HFF-Myc (cell line): ENCODE results near the gene CTSO.

Source experiments
- DNase-seq: peaks from one replicate; pipeline ENCODE4 v3.0.0-alpha.2; 2011; ENCODE audit warnings: low read depth; ENCODE audit errors: extremely low read depth
- H3K4me3 ChIP-seq: replicated peaks from 2 replicates; pipeline ENCODE4 v1.5.1; 2011; ENCODE audit warnings: low read depth, mild to moderate bottlenecking, control low read depth, low read length
- TF ChIP-seq, protein P1 (sequence below): IDR thresholded peaks from 2 replicates; pipeline ENCODE4 v1.5.1; 2012; ENCODE audit warnings: mild to moderate bottlenecking, low read depth, low read length, control low read depth; ENCODE audit errors: missing control alignments

CTSO gene

DNA sequence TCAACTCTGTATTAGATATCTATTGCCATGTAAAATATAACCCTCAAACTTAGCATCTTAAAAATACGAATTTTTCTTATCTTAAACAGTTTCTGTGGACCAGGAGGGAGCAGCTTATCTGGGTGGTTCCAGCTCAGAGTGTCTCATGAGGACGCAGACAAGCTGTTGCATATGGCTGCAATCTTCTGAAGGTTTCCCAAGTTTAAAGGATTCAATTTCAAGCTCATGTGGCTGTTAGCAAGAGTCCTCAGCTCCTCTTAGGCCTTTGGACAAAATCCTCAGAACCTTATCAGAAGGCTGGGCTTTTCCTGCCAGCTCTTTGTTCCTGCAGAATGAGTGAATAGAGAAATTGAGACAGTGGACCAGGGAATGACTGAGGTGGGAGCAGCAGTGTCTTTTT lies 2.8 kb upstream of the CTSO start:
- no peak for DNase-seq
- TF ChIP-seq, protein P1, sequence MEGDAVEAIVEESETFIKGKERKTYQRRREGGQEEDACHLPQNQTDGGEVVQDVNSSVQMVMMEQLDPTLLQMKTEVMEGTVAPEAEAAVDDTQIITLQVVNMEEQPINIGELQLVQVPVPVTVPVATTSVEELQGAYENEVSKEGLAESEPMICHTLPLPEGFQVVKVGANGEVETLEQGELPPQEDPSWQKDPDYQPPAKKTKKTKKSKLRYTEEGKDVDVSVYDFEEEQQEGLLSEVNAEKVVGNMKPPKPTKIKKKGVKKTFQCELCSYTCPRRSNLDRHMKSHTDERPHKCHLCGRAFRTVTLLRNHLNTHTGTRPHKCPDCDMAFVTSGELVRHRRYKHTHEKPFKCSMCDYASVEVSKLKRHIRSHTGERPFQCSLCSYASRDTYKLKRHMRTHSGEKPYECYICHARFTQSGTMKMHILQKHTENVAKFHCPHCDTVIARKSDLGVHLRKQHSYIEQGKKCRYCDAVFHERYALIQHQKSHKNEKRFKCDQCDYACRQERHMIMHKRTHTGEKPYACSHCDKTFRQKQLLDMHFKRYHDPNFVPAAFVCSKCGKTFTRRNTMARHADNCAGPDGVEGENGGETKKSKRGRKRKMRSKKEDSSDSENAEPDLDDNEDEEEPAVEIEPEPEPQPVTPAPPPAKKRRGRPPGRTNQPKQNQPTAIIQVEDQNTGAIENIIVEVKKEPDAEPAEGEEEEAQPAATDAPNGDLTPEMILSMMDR, result no peak
- no peak overlapping the region for H3K4me3 ChIP-seq

DNA sequence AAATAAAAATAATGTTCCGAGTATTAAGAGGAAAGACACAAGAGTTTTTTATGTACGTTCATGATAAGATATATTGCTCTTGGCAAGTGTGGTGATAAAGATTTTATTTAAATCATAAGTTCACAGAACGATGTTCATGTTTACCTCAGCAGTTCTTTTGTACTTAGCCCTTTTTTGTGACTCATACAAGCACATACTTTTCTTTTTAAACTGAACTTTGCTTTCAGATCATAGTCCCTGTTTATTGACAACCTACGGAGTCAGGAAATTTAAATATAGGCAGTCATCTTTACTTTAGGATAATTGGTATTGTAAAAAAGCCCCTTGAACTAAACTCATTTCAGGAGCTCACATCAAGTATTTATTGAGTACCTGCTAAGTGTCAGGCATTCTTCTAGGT lies 1.3 kb upstream of the CTSO start:
- no peak overlapping the region for H3K4me3 ChIP-seq
- no peak for DNase-seq
- TF ChIP-seq, protein P1, result no peak

DNA sequence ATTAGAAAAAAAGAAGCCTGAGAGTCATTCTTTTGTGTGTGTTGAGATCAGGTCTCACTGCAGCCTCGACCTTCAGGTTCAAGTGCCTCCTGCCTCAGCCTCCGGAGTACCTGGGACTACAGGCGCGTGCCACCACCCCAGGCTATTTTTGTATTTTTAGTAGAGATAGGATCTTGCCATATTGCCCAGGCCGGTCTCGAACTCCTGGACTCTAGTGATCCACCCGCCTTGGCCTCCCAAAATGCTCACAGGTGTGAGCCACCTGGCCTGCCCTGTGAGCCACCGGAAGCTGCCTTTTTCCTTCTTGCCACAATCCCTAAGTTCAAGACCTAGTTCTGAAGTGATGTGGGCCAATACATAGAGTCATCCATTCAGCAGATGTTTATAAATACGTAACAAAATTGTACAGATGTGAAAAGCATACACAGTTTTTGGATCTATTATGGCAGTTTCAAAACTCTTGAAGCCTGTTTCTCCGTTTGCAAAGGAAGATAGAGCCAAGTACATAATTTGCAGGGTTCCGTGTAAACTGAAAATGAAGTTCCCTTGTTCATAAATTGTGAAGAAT lies 536 bp upstream of the CTSO start:
- TF ChIP-seq, protein P1, result no peak
- DNase-seq, result no peak
- peak overlapping the region; percentile 51 for H3K4me3 ChIP-seq

DNA sequence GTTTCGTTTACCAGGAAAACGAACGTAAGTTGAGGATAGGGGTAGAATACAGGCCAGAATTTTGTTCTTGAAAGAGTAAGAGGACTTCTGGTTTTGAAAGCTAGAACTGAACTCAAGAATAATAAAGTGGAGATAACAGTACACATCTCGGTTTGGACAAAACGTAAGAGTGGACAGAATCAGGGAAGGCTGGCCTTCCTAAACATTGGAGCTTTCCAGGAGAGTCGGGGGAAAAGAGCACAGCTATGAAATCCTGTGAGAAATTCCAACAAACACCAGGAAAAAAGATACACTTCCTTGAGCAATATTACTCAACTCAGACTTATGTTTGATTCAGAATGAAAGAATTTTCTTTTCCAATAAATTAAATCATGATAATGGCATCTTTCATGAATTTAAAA lies 1.2 kb downstream of the CTSO start:
- TF ChIP-seq, protein P1, result no peak
- DNase-seq, result no peak
- peak overlapping the region; percentile 51; the same call in 1 of the 2 replicates for H3K4me3 ChIP-seq

DNA sequence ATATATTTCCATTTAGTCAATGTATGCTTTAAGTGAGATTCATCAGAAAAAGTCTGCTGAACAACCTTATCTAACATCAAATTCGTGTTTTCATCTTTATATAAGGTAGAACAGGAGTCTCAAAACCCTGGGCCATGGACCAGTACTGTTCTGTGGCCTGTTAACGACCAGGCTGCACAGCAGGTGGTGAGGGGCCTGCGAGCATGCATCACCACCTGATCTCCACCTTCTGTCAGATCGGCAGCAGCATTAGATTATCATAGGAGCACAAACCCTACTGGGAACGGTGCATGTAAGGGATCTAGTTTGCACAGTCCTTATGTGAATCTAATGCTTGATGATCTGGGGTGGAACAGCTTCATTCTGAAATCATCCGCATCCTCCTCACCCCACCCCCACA lies 3.2 kb downstream of the CTSO start:
- TF ChIP-seq, protein P1, result no peak
- no peak for DNase-seq

DNA sequence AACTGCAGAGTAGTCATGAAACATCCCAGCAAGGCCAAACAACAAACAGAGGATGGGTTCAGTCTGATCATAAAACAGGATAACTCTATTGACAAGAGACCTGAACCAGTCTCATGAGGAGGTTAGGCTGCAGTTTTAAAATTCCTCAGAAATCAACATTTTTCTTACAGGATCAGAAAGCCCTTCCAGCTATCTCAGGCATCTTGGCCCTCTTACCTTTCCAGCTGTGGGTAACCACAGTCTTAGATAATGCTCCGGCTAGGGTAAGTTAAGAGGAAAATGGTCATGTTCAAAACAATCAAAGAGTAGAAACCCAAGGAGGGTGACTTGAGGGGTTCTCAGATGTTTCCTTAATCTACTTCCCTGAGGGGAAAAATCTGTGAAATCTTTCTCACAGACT lies 5.1 kb downstream of the CTSO start:
- no peak for DNase-seq
- TF ChIP-seq, protein P1, result no peak
- H3K4me3 ChIP-seq, result no peak overlapping the region

More for the DNA sequence above, 3.2 kb downstream of the CTSO start:
- no peak overlapping the region for H3K4me3 ChIP-seq

DNA sequence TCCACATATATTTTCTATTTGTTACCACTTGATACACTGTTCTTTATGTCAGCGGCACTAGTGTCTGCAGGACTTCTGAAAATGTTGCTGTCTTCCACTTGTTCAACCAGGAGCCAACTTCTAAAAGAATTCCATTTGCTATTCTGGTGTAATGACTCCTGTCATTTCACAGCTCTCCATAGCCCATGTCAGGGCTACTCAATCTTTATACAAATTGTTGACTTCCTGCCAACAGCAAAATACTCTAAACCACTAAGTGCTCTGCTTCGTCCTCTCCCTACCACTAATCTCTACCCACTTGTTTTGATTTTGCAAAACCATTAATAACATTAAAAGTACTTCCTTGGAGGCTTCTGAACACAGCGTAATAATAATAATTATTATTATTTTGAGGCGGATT lies 7.2 kb downstream of the CTSO start:
- DNase-seq, result no peak
- TF ChIP-seq, protein P1, result no peak
- no peak overlapping the region for H3K4me3 ChIP-seq
